GM18505 (cell line): ENCODE data around the gene PCBP2.
A peak's percentile ranks its signal among the peaks of the same experiment; 100 is the strongest.
"Not testable (repeated sequence)": the region's sequence is repeated elsewhere in the genome, so short reads cannot be mapped to it uniquely, and the experiment has no call there.

Experiments
- ATAC-seq: cut with Tn5 transposase; IDR thresholded peaks from one replicate; pipeline ENCODE4 v1.9.1; 2021; ENCODE audit not compliant: unreplicated experiment
- POLR2A ChIP-seq: IDR thresholded peaks from 4 replicates; pipeline ENCODE4 v1.6.1; 2011; ENCODE audit warnings: borderline replicate concordance; ENCODE audit not compliant: insufficient read depth, insufficient read length; ENCODE audit errors: extremely low read depth

Gene PCBP2

DNA sequence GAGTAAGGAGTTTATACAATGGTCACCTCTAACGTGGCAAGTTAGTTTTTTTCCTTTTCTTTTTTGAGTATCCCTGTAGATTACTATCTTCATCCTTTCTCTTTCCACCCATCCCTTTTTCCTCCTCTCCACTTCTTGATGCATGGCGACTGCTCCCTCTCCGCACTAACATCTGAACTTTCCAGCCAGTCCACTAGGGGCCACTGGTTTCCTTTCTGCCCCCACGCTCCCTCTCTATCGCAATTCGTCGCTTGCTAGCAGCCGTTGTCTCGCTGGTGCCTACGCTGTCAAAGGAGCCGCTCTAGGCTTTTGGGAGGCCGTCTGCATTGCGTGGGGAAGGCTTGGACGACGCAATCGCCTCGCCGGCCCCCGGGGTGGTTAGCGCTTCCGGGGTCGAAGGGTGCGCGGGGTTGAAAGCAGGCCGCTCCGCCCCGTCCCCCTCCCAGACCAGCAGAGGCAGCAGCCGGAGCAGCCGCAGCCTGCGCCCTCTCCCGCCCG is at the start of gene PCBP2:
Gene PCBP2 (plus strand): TSS at position 442 of the 498 bp plus-strand sequence. CDS start 2,699 bp downstream, outside the sequence.
- ATAC-seq, result peak; percentile 89
- TF ChIP-seq POLR2A, result peak; percentile 89

DNA sequence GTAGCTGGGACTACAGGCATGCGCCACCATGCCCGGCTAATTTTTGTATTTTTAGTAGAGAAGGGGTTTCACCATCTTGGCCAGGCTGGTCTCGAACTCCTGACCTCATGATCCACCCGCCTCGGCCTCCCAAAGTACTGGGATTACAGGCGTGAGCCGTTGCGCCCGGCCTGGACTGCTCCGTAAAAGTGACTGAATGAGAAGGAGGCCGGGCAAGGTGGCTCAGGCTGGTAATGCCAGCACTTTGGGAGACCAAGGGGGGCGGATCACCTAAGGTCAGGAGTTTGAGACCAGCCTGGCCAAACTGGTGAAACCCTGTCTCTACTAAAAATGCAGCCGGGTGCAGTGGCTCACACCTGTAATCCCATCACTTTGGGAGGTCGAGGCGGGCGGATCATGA is 49.6 kb upstream of the PCBP2 start:
- ATAC-seq, result not testable (repeated sequence)

DNA sequence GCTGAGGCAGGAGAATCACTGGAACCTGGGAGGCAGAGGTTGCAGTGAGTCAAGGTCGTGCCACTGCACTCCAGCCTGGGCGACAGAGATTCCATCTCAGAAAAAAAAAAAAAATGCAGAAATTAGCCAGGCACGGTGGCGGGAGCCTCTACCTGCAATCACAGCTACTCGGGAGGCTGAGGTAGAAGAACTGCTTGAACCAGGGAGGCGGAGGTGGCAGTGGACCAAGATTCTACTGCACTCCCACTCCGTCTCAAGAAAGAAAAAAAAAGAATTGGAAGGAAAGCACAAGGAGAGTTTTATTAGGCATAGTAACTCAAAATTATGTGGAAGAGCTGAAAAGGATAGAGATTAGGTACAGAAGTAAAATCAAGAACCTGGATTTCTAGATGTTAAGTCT is 49.0 kb upstream of the PCBP2 start:
- no peak for ATAC-seq

DNA sequence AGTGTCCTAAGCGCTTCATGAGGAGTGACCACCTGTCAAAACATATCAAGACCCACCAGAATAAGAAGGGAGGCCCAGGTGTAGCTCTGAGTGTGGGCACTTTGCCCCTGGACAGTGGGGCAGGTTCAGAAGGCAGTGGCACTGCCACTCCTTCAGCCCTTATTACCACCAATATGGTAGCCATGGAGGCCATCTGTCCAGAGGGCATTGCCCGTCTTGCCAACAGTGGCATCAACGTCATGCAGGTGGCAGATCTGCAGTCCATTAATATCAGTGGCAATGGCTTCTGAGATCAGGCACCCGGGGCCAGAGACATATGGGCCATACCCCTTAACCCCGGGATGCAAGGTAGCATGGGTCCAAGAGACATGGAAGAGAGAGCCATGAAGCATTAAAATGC is 41.0 kb upstream of the PCBP2 start:
- ATAC-seq, result no peak
- TF ChIP-seq POLR2A, result no peak

More for the DNA sequence above, 49.0 kb upstream of the PCBP2 start:
- TF ChIP-seq POLR2A, result no peak

DNA sequence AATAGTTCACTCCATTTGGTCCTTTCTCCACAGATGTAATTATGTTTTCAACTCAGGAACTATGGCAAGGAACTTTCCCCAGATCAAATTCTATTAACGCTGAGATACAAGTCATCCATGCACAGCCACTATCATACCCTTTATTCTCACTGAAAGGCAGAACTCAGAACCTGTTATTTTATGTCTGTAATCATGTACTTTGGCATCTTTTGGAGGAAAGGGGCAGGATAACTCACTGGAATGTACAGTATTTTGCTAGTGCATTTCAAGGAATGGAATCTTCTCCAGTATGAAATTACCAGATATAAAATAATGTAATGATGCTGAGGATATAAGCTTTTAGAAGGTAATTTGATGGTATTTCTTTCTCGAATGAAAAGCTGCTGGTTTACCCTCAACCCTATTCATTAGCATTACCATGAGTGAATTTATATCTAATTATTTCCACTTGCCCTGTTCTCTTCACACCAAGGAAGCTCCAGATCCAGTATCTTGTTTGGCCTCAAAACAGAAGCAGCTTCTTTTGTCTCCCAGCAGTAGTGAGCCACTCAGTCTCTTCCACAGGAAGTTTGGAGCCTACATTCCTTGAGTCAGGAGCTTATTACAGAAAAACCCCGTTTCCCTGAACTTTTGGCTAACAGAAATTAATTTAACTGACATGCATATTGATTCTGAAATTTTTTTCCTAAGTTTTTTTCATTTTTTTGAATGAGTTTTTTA is 38.3 kb upstream of the PCBP2 start:
- no peak for ATAC-seq
- no peak for TF ChIP-seq POLR2A

DNA sequence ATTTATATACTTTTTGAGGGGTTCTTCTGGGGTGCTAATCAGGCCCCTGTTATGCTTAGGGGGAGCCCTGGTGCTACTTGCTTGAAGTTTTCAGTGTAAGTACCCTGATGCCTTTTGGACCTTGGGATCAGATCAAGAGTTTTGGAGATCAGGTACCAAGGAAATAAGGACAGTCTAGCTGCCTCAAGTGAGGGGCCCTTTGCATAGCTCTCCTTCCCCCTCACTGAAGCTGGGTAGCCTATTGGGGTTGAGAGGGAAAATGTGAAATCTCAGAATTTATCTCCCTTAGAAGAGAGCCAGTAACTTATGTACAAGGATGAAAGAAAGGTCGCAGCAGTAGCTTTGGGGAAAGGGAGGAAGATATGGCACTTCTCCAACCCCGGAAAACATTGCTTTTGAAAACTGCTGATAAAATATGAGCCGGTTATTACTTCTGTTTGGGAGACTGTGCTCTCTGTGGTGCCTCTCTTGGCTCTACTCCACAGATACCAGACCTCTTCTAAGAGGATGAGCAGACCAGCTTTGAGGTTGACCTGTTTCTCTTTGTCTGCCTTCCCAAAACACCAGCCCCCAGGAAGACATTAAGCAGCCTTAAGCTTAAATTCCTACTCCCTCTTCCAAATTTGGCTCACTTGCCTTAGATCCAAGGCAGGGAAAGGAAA is 37.0 kb upstream of the PCBP2 start:
- ATAC-seq, result no peak
- TF ChIP-seq POLR2A, result no peak

DNA sequence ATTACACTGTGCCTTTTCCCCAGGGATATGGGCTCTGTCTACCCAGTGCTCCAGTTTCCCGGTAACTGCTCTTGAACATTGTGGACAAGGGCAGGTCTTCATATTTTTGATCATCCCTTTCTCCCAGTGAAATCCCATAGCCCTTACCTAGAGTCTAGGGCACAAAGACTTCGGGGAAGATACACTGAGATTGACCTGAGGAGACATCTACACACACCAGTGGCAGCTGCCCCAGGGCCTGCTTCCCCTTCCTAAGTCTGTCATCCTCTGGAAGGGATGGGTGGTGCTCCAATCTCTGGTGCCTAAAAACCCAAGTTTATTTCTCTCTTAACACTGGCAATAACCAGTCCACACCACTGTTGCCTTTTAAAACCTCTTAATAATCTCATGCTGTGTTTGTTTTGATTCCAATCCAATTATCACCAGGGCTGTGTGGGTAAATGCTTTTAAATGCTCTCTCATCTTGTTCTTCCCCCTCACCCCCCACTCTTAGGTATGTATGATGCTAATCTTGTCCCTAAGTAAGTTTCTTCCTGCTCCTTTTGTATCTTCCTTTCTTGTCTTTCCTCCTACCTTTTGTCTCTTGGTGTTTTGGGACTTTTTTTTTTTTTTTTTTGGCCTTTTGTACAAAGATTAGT is 36.0 kb upstream of the PCBP2 start:
- not testable (repeated sequence) for ATAC-seq

DNA sequence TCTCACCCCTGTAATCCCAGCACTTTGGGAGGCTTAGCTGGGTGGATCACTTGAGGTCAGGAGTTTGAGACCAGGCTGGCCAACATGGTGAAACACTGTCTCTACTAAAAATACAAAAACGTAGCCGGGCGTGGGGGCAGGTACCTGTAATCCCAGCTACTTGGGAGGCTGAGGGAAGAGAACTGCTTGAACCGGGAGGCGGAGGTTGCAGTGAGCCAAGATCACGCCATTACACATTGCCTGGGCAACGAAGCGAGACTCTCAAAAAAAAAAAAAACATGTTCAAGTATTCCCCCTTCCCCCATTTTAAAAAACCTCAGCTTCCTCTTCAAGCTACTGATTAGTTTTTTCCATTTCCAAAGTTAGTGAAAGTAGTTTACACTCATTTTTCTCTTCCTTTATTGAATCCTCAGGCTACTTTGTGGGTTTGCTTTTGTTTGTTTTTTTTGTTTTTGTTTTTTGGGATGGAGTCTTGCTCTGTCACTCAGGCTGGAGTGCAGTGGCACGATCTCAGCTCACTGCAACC is 34.5 kb upstream of the PCBP2 start:
- not testable (repeated sequence) for ATAC-seq

DNA sequence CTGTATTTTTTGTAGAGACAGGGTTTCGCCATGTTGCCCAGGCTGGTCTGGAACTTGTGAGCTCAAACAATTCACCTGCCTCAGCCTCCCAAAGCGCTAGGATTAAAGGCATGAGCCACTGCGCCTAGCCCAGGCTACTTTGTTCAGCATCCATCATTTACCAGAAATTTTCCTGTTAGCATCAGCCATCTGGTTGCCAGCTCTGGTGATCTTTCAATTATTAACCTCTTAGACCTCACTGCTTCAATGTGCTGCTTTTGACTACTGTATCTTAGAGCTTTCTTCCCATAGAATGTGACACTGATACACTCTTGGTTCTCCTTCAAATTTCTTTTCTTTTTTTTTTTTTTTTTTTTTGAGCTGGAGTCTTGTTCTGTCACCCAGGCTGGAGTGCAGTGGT is 33.7 kb upstream of the PCBP2 start:
- ATAC-seq, result no peak
- TF ChIP-seq POLR2A, result no peak

DNA sequence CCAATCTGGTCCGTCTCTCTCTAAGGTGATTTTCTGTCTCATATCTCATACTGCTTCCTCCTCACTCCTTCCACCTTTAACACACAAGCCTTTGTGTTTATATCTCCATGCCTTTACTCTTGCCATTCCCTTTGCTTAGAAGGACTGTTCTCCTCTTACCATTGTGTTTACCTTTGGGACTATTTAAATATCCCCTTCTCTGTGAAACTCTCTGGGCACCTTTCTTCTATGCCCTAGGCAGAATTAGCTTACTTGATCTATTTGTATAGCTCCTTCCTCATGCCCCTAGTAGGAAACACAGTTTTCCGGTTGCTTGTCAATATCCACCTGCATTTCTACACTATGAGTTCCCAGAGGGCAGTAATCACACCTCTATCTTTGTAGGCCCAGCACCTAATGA is 32.1 kb upstream of the PCBP2 start:
- no peak for ATAC-seq
- no peak for TF ChIP-seq POLR2A

DNA sequence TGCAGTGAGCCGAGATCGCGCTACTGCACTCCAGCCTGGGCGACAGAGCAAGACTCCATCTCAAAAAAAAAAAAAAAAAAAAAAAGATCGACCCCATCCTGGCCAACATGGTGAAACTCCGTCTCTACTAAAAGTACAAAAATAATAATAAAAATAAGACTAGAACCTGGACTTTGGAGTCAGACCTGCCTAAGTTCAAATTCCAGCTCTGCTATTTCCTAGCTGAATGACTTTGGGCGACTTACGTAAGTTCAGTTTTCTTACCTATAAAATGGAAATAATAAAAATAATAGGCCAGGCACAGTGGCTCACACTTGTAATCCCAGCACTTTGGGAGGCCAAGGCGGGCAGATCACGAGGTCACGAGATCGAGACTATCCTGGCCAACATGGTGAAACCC is 29.7 kb upstream of the PCBP2 start:
- not testable (repeated sequence) for ATAC-seq

DNA sequence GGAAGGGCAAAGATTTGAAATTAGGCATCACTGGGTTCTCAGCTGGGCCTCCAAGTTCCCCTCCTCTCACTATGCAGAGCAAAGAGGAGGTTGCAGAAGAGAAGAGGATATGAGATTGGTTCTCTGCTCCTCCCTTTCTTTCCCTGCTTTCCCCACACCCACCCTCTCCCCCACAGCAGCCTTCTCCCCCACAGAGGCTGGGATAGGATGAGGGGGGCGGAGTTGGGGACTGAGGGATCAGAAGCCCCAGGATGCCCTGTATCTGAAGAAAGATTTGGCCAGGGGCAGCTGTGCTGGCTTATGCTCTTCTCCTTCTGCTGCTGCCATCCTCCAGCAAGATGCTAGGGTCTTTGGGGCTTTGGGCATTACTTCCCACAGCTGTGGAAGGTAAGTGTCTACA is 28.3 kb upstream of the PCBP2 start, which contains the start of gene AMHR2:
Gene AMHR2 (plus strand): TSS at position 259 of the 400 bp plus-strand sequence. CDS start 80 bp downstream, at position 339.
- TF ChIP-seq POLR2A, result no peak

DNA sequence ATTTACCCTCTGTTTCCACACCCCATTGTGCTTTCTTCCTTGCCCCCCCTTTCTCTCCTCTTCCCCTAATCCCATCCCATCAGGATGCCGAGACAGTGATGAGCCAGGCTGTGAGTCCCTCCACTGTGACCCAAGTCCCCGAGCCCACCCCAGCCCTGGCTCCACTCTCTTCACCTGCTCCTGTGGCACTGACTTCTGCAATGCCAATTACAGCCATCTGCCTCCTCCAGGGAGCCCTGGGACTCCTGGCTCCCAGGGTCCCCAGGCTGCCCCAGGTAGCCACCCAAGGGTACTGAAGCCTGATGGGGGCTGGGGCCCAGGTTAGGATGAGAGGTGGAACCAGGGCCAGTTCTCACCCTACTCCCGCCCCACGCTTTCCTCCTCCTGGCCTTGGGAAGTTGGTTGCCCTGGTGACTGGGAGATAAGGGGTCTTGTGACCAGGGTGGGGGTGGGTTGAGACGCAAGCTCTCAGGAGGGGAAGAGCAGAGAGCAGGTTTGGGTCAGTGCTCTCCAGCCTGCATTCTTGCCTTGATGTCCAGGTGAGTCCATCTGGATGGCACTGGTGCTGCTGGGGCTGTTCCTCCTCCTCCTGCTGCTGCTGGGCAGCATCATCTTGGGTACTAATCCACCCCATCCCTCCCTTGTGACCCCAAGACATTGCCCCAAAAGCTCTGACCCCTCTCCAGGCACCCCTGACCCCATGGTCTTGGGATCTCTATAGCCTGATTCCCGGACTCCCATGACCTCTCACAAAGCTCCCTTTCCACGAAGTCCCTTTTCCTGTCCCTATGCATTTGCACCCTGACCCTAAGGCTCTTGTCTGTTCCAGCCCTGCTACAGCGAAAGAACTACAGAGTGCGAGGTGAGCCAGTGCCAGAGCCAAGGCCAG is 27.0 kb upstream of the PCBP2 start:
- ATAC-seq, result no peak

More for the DNA sequence above, 28.3 kb upstream of the PCBP2 start, which contains the start of gene AMHR2:
- ATAC-seq, result no peak

More for the DNA sequence above, 27.0 kb upstream of the PCBP2 start:
- TF ChIP-seq POLR2A, result no peak
